ENCODE data around the gene ATP2A2. TPM values are rescaled to one million over a fixed set of nuclear protein-coding genes. Genes with fewer than 3 reads are reported as not detected.

Gene ATP2A2
- total and polyA plus RNA-seq, 12 donors, result 20.8 to 312 (median 121) TPM

DNA sequence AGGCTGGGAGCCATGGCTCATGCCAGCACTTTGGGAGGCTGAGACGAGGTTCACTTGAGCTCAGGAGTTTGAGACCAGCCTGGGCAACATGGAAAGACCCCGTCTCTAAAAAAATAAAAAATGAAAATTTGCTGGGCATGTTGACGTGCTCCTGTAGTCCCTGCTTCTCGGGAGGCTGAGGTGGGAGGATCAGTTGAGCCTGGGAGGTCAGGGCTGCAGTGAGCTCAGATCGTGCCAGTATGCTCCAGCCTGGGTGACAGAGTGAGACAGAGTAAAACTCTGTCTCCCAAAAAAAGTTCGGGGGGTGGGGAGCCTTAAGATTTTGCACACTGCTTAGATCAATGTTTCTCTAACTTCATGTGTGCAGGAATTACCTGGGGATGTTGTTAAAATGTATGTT lies 30.9 kb downstream of the ATP2A2 start:
- peak overlapping the region in 2 of 5 donors; percentile 27 to 65 for H3K27ac ChIP-seq
- peaks cover 11 to 62% of the 10 kb centered on the region in 2 donors for H3K4me1 ChIP-seq (replicated peaks in 1 of 2)

DNA sequence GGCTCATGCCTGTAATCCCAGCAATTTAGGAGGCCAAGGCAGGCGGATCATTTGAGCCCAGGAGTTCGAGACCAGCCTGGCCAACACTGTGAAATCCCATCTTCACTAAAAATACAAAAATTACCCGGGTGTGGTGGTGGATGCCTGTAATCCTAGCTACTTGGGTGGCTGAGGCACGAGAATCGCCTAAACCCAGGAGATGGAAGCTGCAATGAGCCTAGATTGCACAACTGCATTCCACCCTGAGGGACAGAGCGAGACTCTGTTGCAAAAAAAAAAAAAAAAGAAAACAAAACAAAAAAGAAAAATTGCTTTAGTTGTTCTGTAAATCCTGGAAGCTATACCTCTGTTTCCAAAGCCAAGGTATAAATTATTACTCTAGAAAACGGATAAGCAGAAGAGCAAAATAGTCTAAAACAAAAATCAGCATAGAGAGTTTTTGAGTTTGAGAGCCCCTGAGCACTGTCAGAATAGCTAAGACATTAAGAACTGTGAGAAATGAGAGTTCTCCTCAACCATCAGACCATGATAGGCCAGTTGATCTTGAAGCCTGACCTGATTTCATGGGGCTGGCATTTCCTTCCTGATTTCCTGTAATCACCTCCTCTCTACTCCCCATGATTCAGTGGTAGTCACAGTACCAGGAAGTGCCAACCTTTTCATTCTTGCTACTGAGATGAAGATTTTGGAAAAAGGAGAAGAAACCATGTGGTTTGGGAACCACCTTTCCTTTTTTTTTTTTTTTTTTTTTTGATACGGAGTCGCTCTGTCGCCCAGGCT lies 31.7 kb downstream of the ATP2A2 start:
- peaks cover 0 to 17% of the 10 kb centered on the region in 2 donors for H3K36me3 ChIP-seq (replicated peaks in 1 of 2)

More for the DNA sequence above, 30.9 kb downstream of the ATP2A2 start:
- Histone ChIP-seq H3K27me3 (no peaks in the 10 kb centered on the region), H3K36me3 (replicated peaks in 1 of 2) (peaks cover 0 to 24% of the 10 kb centered on the region in 2 donors), H3K9me3 (replicated peaks in 1 of 3) (no peaks in the 10 kb centered on the region), H3K4me3 (no peak overlapping the region)
- no peak for DNase-seq
- intact Hi-C loops (cut with DNase I), result no loop called here
- no peak for TF ChIP-seq POLR2A (IDR thresholded peaks at IDR 0.05)
- TF ChIP-seq, protein P1, sequence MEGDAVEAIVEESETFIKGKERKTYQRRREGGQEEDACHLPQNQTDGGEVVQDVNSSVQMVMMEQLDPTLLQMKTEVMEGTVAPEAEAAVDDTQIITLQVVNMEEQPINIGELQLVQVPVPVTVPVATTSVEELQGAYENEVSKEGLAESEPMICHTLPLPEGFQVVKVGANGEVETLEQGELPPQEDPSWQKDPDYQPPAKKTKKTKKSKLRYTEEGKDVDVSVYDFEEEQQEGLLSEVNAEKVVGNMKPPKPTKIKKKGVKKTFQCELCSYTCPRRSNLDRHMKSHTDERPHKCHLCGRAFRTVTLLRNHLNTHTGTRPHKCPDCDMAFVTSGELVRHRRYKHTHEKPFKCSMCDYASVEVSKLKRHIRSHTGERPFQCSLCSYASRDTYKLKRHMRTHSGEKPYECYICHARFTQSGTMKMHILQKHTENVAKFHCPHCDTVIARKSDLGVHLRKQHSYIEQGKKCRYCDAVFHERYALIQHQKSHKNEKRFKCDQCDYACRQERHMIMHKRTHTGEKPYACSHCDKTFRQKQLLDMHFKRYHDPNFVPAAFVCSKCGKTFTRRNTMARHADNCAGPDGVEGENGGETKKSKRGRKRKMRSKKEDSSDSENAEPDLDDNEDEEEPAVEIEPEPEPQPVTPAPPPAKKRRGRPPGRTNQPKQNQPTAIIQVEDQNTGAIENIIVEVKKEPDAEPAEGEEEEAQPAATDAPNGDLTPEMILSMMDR (IDR thresholded peaks at IDR 0.05), result no peak
- 81 to 94% (median 91%) methylated on average over 6 of the region's 6 CpGs for WGBS, 4 donors

DNA sequence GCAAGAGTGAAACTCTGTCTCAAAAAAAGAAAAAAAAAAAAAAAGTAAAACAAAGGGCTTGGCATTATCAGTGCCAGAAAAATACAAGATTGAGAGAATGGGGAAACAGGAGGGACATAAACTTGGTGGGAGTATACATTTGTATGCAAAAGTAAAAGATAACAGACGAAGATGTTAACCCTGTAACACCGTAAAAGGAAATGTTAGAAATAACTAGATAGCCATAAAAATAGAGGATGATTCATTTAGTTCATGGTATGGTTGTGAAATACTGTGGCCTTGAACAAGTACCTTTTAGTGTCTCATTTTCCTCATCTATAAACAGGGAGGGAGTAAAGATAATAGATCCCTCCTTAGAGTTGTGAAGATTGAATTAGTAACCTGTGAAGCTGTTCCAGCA lies 33.3 kb downstream of the ATP2A2 start:
- Histone ChIP-seq H3K27ac (peak overlapping the region in 3 of 5 donors; percentile 2 to 65 (median 10)), H3K36me3 (replicated peaks in 1 of 2) (peaks cover 0 to 15% of the 10 kb centered on the region in 2 donors), H3K27me3 (no peaks in the 10 kb centered on the region), H3K4me3 (no peak overlapping the region), H3K4me1 (replicated peaks in 1 of 2) (peaks cover 16 to 61% of the 10 kb centered on the region in 2 donors), H3K9me3 (replicated peaks in 1 of 3) (no peaks in the 10 kb centered on the region)
- intact Hi-C loops (cut with DNase I), result no loop called here
- no peak for DNase-seq
- WGBS, 4 donors, result 17 to 22% (median 21%) methylated on average over 2 of the region's 2 CpGs
- no peak for TF ChIP-seq POLR2A (IDR thresholded peaks at IDR 0.05)
- TF ChIP-seq, protein P1 (IDR thresholded peaks at IDR 0.05), result no peak

More for the DNA sequence above, 31.7 kb downstream of the ATP2A2 start:
- peak in 5 of 7 donors; percentile 34 to 64 (median 62) for DNase-seq
- no peak overlapping the region for H3K4me3 ChIP-seq
- TF ChIP-seq POLR2A (IDR thresholded peaks at IDR 0.05), result no peak
- TF ChIP-seq, protein P1 (IDR thresholded peaks at IDR 0.05), result no peak
- intact Hi-C loops (cut with DNase I), result no loop called here
- no peaks in the 10 kb centered on the region for H3K9me3 ChIP-seq (replicated peaks in 1 of 3)
- peaks cover 16 to 62% of the 10 kb centered on the region in 2 donors for H3K4me1 ChIP-seq (replicated peaks in 1 of 2)
- 60 to 71% (median 66%) methylated on average over 10 of the region's 10 CpGs for WGBS, 4 donors
- H3K27ac ChIP-seq, result peak overlapping the region in 2 of 5 donors; percentile 45 to 65
- H3K27me3 ChIP-seq, result no peaks in the 10 kb centered on the region

GRCh38 chr12:110316861-110317260 lies 35.8 kb downstream of the ATP2A2 start:
- Histone ChIP-seq H3K9me3 (replicated peaks in 1 of 3) (no peaks in the 10 kb centered on the region), H3K36me3 (replicated peaks in 1 of 2) (peaks cover 0 to 5% of the 10 kb centered on the region in 2 donors), H3K4me3 (no peak overlapping the region), H3K27ac (peak overlapping the region in 3 of 5 donors; percentile 32 to 67 (median 58)), H3K27me3 (no peaks in the 10 kb centered on the region), H3K4me1 (replicated peaks in 1 of 2) (peaks cover 16 to 58% of the 10 kb centered on the region in 2 donors)
- no peak for TF ChIP-seq POLR2A (IDR thresholded peaks at IDR 0.05)
- TF ChIP-seq, protein P1 (IDR thresholded peaks at IDR 0.05), result no peak
- DNase-seq, result no peak
- WGBS, 4 donors, result 25 to 31% (median 30%) methylated on average over 4 of the region's 4 CpGs
- intact Hi-C loops (cut with DNase I), result no loop called here
